T-helper 2 cell treated with Interferon-gamma antibody and Interleukin-4, amounts not matched to agents 100 ng/mL and 5 ng/mL, for 36 hours (primary cell): Measurements from ENCODE around the gene SPNS3. TPM values are rescaled to one million over a fixed set of nuclear protein-coding genes. Genes with fewer than 3 reads are reported as not detected.

Experiments used
- intact Hi-C: fragments of 100-400 bp; cut with micrococcal nuclease; formaldehyde crosslinking; loops from one replicate; pipeline ENCODE4 v1.15.1; 2023
- total RNA-seq: library from RNA; stranded (reverse); gene quantifications from 2 replicates; pipeline ENCODE4 v1.2.3, GENCODE V29; 2022

Gene SPNS3
- total RNA-seq, 1 donor from 2014 or later: 10.6 TPM

DNA sequence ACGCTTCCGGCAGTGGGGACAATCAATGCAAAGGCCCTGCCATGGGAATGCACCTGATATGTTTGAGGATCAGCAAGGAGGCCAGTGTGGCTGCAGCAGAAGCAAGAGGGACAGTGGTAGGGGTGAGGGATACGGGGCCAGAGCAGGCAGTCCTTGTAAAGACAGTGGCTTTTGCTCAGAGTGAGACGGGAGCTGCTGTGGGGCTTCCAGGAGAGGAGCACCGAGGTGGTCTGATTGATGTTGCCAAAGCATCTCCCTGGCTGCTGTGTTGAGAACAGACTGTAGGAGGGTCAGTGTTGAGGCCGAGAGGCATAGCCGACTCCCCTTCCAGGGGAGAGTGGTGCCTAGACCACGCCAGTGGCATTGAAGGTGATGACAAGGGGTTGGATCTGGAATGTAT lies 53.6 kb downstream of the SPNS3 start:
- intact Hi-C loops: no loop called here

DNA sequence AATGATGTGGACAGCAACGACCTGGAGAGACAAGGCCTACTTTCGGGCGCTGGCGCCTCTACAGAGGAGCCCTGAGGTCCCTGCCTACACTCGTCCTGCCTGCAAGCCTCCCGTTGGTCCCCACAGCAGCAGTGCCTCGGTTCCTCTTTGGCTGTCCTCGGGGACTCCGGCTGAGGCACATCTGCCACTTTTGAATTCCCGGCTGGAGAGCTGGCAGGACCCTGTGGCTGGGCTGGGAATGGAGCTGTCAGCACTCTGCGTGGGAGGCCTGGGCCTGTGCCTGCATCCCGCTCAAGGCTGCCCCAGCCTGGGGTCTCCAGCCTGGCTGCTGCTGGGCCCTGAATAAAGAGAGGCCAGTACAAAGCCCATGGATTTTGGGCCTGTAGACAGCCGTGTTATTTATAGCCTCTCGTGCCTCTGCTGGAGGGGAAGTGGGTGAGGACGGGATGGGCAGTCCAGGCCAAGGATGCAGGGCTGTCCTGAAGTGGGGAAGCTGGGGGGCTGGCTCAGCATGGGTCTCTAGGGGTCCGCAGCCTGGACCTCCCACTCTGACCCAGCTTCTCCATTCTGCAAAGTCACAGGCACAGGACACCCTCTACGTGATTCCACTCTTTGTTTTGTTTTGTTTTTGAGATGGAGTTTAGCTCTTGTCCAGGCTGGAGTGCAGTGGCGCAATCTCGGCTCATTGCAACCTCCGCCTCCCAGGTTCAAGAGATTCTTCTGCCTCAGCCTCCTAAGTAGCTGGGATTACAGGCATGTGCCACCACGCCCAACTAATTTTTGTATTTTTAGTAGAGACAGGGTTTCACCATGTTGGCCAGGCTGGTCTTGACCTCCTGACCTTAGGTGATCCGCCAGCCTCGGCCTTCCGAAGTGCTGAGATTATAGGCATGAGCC lies 54.3 kb downstream of the SPNS3 start:
- intact Hi-C loops: no loop called here

DNA sequence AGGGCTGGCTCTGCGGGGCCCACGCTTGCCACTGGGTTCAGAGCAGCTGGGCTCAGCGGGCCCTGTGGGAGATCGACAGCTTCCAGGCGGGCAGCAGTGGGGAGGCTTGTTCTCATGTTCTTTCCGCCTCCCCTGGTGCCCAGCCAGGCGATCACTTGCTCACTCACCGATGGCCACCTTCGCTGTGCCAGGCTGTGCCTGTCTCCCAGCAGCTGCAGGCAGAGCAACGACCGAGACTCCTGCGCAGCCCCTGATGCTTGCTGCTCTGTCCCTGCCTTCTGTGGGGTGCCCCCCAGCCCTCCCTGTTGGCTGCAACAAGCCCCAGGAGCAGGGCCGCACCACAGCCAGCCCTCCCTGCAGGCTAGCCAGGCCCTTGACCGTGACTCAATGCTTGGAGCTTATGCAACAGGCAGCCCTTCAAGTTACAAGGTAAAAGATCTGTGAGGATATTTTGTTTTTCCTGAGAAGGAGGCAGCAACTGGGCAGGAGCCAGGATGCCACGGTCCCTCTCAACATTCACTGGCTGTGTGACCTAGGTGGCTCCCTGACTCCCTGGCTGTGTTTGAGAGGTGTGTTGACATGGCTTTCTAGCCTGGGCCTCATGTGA lies 55.4 kb downstream of the SPNS3 start:
- intact Hi-C loops: no loop called here

DNA sequence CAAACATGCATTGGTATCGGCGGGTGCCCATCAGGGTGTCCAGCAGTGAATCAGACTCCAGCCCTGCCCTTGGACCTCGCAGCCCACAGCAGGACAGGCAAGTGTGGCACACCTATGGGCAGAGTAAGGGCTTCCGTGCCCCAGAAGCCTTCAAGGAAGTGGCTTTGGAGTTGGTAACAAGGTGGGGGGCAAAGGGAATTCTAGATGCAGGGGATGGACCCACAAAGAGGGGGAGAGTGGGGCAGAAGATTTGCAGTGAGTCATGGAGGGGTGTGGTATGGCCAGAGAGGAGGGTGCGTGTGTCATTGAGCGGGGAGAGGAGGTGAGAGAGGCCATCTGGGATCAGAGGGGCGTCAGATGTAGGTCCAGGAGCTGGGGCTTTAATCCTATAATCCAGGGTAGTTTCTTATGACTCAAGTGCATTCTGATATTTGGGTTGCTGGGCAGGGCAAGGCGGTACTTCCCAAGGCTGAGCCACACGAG lies 56.4 kb downstream of the SPNS3 start:
- intact Hi-C loops: no loop called here

DNA sequence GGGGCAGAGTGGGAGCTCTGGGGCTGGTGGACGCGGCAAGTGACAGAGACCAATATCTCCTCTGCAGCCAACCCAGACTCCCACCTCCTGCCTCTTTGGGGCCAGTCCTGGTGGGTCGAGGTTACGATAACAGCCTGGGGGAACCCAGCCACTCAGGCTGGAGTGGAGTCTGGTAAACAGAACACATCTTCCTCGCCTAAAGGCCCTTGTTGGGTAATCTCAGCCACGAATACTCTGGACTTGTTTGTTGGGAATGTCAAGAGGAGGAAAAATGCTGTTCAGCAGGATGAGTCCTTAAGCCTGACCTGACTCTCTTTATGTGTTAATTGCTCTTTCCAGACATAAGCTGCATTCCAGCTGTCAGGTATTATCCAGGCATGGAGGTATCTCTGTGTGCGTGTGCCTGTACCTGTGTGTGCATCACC lies 56.9 kb downstream of the SPNS3 start:
- intact Hi-C loops: no loop called here

DNA sequence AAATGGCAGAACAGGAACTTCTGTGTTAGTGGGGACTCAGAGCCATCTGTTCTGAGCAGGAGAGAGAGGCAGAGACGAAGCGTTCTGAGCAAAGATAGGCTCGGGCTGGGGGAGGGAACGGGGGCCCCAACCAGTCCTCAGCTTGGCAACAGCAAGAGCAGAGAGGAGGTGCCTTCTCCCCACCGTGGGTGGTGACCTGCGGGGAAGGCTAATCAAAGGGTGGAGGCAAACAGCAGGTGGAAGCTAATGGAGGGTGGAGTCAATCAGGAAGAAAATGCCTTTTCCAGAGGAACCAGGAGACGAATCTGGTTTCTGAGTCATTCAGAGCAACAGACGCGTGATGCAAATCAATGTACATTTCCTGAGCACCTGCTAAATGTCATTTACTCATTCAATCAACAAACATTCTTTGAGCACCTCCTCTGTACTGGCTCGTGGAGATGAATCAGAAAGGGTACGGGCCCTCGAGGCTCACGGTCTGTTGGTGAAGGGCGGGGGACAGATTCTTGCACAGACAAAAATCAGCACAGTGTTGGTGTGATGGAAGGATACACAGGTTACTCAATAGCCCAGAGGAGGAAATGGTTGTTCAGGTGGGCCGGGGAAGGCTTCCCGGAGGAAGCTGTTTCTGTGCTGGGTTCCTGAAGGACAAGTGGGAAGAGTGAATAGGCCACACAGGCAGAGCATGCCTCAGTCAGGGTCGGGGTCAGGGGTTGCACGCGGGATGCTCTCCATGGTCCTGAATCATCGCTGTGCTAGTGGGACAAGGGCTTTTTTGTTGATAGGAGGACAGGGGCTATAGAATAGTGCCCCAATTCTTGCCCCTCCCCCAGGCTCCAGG lies 59.2 kb downstream of the SPNS3 start:
- intact Hi-C loops: no loop called here

DNA sequence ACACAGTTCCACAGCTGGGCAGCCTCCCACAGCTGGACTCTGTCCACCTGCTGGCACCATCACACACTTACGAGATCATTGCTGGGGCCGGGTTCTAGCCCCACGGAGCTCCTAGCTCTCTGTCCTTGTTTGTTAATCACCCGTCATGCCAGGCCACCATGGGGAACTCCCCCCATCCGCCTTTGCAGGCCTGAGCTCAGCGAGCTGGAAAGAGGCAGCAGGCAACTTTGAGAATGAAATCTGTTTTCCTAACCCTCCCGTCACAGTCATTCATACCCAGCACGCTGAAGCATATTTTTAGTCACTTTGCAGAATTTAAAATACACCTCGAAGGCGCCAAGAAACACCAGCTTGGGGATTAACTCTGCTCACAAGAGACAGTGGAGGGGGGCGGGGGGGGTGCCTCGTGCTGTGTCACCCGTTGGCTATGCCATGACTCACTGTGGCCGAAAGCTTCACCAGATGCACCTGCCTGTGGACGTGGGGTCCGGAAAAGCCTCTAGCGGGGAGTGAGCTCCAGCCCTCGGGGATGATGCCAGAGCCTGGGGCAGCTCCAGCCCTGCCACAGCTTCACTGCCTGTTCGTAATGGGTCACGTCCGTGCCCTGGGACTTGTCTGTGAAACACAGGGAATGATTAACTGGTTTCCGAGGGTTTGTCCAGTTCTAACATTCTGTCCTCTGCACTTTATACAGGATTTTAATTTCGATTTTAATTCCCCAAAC lies 63.5 kb downstream of the SPNS3 start:
- intact Hi-C loops: no loop called here

DNA sequence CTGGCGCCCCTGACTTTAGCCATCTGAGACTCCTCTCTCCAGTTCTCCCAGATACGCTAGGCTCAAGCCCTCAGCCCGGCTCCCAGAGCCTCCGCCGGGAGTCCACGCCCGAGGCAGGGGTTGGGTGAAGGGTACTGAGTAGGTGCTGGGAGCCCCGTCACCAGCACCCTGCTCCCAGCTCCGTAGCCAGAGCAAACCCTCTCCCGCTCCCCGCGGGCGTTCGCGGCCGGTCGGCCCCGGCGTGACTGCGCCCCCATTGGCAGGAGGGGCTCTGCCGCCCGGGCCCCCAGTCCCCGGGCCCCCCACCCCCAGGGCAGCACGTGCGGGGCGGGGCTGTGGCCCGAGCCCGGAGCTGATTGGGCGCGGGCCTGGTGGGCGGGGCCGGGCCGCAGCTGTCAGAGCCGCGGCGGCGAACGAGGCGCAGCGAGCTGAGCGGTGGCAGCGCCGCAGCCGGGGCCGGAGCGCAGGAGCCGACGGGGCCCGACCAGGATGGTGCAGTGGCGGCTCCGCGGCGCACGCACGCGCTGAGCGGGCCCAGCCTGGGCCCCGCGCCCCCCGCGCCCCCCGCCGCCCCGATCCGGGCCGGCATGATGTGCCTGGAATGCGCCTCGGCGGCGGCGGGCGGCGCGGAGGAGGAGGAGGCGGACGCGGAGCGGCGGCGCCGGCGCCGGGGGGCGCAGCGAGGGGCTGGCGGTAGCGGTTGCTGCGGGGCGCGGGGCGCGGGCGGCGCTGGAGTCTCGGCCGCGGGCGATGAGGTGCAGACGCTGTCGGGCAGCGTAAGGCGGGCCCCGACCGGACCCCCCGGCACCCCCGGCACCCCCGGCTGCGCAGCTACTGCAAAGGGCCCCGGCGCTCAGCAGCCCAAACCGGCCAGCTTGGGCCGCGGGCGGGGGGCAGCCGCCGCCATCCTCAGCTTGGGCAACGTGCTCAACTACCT lies 65.0 kb downstream of the SPNS3 start, which contains the start of gene SPNS2:
Gene SPNS2 (plus strand): TSS at position 421 of the 937 bp plus-strand sequence. CDS start 167 bp downstream, at position 588.
- intact Hi-C loops: no loop called here

DNA sequence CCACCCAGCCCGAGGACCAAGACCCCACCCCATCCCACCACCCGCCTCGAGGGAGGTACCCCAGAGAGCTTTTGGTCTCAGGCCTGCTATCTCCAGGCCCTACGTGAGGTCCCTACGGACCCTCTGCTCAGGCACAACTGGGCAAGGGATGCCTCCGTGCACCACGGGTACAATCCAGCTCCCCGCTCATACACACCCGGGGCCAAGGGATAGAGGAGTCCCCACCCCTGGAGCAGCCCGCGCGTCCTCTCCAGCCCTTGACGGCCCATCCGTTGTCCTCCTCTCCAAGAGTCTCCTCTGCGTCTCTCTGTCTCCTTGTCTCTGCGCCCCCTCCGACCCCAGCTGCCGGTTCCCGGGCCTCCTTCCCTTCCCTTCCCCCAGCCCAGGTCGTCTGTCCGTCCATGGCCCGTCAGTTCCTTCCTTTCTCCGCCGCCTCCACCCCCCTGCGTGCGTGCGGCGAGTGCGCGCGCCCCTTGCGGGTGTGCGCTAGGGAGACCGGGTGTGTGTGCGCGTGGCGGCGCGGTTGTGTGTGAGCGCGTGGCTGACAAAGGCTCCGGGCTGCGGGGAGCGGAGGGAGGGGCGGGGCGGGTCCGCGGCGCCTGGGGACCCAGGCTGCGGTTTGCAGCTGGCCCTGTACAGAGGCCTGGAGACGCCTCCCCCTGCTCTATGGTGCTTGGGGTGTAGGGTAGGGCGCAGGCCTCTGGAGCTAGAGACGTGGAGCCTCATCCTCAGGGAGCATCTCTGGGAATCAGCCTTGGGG lies 65.9 kb downstream of the SPNS3 start:
- intact Hi-C loops: loop anchor here (10.0 kb wide), 1 partner anchor 65 kb away; the partner anchor contains the start of gene SPNS3

DNA sequence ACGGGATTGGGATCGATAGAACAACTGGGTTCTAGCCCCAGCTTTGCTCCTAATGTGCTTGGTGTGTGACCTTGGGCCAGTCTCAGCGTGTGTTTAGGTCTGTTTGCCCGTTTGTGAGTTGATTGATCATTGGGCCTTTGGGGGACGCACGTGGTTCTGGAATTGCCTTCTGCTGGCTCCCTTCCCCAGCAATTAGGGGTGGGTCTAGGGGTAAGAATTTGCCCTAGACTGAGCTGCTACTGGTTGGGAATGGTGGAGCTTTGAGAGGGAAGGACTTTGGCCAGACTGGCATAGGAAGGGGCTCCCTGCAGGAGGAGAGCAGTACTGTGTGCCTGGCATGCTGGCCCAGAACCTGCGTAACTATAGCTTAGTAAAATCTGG lies 66.4 kb downstream of the SPNS3 start:
- intact Hi-C loops: loop anchor here (10.0 kb wide), 1 partner anchor 65 kb away; the partner anchor contains the start of gene SPNS3

DNA sequence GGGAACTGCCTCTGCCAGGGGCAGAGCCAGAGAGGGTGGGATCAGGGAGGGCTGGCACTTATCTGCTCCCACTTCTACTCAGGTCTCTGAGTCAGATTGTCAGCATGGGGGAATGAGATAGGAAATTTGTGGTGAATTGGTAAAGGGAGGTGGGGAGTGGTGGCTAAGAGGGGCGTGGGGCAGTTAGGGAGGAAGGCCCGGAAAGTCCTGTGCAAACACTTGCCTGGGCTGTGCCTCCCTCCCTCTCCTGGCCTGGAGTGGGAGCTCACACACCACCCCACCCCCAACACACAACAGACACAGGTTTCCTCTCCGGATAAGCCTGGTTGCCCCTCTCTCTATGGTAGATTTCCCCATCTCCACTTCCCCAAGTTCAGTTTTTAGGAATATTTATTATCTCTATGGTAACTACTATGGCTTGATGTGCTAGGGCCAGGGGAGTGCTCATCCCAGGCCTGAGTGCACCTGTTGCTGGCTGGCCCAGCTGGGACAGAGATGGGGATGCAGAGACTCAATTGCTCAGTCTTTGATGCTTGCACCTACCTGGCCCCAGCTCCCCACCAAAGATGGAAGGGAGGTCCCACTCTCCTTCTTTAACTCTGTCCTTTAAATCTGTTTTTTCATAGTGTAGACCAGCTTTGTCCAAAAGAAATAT lies 67.7 kb downstream of the SPNS3 start:
- intact Hi-C loops: loop anchor here (10.0 kb wide), 1 partner anchor 67 kb away; the partner anchor contains the start of gene SPNS3

DNA sequence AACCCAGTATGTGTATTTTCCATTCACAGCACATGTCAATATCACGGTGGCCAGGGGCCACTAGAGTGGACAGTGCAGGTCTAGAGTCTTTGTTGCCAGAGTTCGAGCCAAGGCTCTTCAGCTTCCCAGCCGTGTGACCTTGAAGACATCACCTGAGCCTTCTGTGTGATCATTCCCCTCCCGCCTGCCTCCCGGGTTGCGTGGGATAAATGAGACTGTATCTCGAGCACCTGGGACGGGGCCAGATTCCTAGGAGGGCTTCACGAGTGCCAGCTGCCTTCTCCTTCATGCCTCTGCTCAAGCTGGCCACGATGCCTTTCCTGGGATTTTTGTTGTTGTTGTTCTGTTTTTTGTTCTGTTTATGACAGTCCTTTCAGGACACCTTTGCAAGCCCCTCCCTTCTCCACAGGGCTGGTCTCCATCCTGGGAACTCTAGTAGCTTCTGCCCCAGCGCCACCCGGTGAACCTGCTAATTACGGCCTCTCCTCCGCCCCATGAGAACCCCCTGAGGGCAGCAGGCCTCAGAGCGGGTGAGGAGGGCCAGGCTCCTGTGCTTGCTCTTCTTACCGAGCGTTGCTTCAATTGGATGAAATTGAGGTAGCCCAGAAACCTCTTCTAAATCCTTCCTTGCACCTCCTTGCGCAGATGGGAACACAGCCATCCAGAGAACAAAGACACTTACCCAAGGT lies 68.9 kb downstream of the SPNS3 start:
- intact Hi-C loops: loop anchor here (10.0 kb wide), 1 partner anchor 68 kb away; the partner anchor contains the start of gene SPNS3

DNA sequence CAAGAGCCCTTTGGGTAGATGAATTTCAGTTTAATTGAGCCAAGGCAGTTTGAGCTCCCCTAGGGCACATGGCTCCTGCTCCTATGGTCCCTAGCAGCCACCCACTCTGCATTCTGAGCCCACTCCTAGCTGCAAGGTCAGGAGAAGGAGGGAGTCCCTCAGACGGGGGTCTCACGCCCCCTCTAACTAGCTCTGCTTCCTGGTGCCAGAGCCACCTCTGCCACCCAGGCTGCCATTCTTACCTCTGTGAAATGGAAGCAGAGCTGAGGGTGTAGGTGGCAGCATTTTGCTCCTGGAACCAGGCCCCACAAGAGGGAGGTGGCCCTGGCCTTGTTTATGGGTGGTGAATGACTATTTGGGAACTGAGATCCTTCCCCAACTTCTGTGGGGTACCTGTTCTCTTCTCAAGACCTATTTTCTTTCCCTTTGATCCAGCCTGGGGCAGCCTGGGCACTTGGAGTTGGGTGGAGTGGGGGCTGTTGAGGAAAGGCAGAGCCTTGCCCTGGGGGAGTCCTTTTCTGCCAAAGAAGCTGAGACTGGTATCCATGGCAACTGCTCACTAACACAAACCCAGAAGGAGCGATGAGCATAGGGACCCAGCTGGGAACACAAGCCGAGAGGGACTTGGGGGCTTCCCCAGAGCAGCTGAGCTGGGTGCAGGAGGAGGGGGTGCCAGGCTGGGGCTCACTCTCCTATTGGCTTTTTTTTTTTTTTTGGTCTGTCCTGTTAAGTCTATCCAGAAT lies 69.7 kb downstream of the SPNS3 start:
- intact Hi-C loops: loop anchor here (10.0 kb wide), 1 partner anchor 69 kb away; the partner anchor contains the start of gene SPNS3

DNA sequence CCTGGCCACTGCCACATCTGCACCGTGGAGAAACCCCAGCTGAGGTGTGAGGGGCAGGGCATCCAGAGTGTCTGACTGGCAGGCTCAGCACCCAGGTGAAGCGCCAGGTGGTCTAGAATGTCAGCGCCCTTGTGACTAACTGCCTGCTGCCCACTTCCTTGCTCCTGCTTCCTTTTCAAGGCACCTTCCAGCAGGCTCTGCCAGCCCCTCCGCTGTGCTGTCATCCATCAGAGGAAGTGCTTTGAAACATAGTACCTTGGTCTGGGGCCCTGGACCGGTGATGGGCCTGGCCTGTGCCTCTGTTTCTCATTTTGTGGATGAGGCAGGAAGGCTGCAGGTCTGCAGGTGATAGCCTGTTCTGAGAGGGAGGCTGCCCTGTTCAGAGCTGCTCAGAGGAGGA lies 70.4 kb downstream of the SPNS3 start:
- intact Hi-C loops: loop anchor here (10.0 kb wide), 1 partner anchor 69 kb away; the partner anchor contains the start of gene SPNS3

DNA sequence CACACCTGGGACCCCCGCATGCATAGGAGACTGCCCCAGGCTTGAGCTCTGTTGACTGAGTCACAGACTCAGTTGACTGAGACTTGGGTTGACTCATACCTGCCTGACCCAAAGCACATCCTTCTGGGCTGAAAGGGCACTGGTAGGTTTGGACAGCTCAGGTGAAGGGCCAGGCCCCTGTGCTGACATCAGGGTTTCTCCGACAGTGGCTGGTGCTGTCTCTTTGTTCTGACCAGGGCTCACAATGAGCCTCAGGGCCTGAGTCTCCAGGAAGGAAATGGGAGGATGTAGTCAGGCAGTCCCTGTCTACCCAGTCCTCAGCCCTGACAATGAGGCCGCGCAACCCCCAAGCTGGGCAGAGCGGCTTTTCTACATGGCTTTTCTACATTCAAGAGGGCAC lies 71.4 kb downstream of the SPNS3 start:
- intact Hi-C loops: loop anchor here (10.0 kb wide), 1 partner anchor 70 kb away; the partner anchor contains the start of gene SPNS3

DNA sequence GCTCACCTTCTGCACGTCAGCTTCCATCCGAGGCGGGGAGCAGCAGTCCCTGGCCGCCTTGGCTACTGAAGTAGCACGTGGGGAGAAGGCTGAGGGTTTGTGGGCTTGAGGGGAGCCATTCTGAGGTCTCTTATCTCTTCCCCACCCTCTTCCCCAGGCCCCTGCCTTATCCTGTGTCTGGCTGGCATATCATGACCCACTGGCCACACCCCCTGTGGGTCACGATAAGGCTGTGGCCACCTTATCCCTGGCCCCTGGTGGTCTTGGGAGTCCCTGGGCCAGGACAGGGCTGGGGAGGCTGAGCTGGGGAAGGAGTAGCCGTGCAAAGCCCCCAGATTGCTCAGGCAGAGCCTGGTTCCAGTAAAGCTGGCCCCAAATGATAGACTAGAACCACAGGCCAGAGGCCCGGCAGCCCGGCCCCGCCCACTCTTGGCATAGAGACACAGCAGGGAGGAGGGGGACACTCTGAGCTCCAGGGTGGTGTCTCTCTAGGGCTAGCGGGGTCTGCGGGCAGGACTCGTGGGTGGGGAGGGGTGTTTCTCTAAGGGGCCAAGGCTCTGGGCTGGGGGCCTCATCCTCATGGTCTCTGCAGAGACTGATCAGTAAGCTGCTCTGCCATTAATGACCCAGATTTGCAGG lies 72.6 kb downstream of the SPNS3 start:
- intact Hi-C loops: loop anchor here (10.0 kb wide), 1 partner anchor 71 kb away; the partner anchor contains the start of gene SPNS3
